Mucosa of descending colon (tissue), 3 donors: Measurements from ENCODE around the gene ATP5F1D. TPM values are rescaled to one million over a fixed set of nuclear protein-coding genes. Genes with fewer than 3 reads are reported as not detected.

Source experiments
- ATAC-seq: fragments of 200-7000 bp; cut with Tn5 transposase; one replicate; pipeline ENCODE4 v1.9.1; 2020; ENCODE audit warnings: mild to moderate bottlenecking, moderate library complexity
- DNase-seq, 3 donors: peaks; one replicate each; pipeline ENCODE4 v3.0.0-alpha.2; 2020
- H3K36me3 ChIP-seq: fragments of 200-600 bp; one replicate; pipeline ENCODE4 v1.8.0; 2021; ENCODE audit warnings: low read depth, mild to moderate bottlenecking
- H3K4me1 ChIP-seq: fragments of 200-600 bp; one replicate; pipeline ENCODE4 v1.8.0; 2021; ENCODE audit warnings: low read depth, mild to moderate bottlenecking
- H3K4me3 ChIP-seq: fragments of 200-600 bp; one replicate; pipeline ENCODE4 v1.8.0; 2021; ENCODE audit warnings: mild to moderate bottlenecking
- H3K9me3 ChIP-seq: fragments of 200-600 bp; one replicate; pipeline ENCODE4 v1.8.0; 2021; ENCODE audit warnings: mild to moderate bottlenecking
- intact Hi-C, 2 donors: fragments of 100-400 bp; cut with DNase I in 1 of 2; cut with micrococcal nuclease in 1 of 2; formaldehyde crosslinking; loops; one replicate each; pipeline versions ENCODE4 v1.11.0 to v1.11.1; 2022; cut with DNase I, micrococcal nuclease
- total RNA-seq, 3 donors: library from RNA; stranded (reverse); fragmentation: NEBNext Ultra II Directional in 2 of 3; extraction: Animal tissue kit (Norgen Biotek cat#: 25700) in 2 of 3; gene quantifications; one replicate each; pipeline versions ENCODE4 v1.2.1 to v1.2.4, GENCODE V29; 2021 to 2023
- TF ChIP-seq, protein P1 (sequence below): fragments of 200-600 bp; IDR thresholded peaks from one replicate; pipeline ENCODE4 v1.8.0; 2022; ENCODE audit warnings: antibody characterized with exemption, mild to moderate bottlenecking
- donor health status: DM: no; HTN: no; CAD: no; lungs with moderate emphysema.
- donor health status: DM: no; HTN: no; CAD: no.
- donor health status: DM: no; HTN: yes; CAD: no.

Gene ATP5F1D
- total RNA-seq, 3 donors from 2014 or later: 302 to 391 (median 378) TPM

DNA sequence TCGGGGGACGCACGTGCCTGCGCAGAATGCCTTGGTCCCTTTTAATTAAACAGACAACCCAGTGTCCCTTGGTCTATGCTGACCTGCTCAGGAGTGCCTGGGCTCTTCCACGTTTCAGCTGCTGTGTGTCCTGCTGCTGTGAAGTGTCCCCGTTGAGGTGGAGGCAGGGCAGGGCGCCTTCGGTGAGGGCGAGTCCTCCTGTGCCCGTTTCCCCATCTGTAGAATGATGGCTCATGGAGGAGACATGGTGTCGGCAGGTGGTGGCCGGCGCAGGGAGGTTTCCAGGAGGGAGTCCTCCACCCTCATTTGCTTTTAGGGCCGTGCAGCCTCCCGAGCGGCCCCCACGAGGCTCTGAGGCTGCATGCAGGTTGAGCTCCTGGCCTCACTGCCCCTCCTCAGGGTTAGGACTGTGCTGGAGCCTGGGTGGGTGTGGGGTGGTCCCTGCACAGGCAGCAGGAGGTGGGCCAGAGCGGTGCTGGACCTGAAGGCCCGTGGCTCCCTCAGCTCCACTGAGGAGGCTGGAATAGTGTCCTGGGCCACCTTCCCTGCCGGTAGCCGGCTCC is 27.2 kb upstream of the ATP5F1D start:
- H3K9me3 ChIP-seq: no peaks in the 10 kb centered on the region
- peaks cover 49% of the 10 kb centered on the region for H3K4me1 ChIP-seq
- H3K36me3 ChIP-seq: no peaks in the 10 kb centered on the region
- TF ChIP-seq, protein P1, sequence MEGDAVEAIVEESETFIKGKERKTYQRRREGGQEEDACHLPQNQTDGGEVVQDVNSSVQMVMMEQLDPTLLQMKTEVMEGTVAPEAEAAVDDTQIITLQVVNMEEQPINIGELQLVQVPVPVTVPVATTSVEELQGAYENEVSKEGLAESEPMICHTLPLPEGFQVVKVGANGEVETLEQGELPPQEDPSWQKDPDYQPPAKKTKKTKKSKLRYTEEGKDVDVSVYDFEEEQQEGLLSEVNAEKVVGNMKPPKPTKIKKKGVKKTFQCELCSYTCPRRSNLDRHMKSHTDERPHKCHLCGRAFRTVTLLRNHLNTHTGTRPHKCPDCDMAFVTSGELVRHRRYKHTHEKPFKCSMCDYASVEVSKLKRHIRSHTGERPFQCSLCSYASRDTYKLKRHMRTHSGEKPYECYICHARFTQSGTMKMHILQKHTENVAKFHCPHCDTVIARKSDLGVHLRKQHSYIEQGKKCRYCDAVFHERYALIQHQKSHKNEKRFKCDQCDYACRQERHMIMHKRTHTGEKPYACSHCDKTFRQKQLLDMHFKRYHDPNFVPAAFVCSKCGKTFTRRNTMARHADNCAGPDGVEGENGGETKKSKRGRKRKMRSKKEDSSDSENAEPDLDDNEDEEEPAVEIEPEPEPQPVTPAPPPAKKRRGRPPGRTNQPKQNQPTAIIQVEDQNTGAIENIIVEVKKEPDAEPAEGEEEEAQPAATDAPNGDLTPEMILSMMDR: no peak
- DNase-seq (no peak), ATAC-seq (no peak)
- H3K4me3 ChIP-seq: no peak overlapping the region
- intact Hi-C loops: no loop called here

DNA sequence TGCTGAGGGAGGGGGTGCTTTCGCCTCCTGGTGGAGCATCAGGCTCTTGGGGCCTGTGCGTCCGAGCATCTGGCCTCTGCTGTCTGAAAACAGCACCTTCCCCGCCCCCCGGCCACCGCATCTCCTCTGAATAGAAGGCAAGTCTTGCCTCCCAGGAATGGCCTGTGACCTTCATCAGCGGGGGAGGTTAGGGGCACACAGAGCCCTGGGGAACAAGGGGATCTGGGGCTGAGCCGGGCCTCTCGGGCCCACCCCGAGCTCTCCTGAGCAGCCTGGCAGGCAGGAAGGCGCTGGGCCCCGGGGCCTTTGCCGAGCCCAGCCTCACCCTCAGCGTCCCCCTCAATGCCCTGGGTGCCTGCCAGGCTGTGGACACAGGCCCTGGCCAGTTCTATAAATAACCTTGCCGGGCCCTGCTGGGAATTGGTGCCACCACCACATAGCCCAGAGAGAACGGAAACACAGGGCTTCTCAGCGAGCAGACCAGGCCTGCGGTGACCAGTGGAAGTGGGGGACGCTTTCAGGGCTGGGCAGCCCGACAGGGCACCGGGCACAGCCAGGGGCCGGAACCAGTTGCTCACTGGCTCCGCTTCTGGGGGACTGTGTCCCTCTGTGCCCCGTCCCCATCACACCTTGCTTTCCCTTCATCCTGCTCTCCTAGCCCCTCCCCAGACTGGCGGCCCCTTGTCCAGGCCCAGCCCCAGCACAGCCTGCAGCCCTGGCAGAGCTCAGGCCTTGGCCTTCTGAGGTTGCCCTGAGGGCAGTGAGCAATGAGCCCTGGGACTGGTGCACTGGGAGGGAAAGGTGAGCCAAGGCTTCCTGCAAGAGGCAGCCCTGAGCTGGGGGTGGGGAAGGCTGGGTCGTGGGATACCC is 26.5 kb upstream of the ATP5F1D start:
- H3K4me3 ChIP-seq: no peak overlapping the region
- ATAC-seq (no peak), DNase-seq (no peak)
- no peaks in the 10 kb centered on the region for H3K36me3 ChIP-seq
- no peaks in the 10 kb centered on the region for H3K9me3 ChIP-seq
- intact Hi-C loops: no loop called here
- TF ChIP-seq, protein P1: no peak
- H3K4me1 ChIP-seq: peaks cover 43% of the 10 kb centered on the region

- no peak for ATAC-seq
- peaks cover 26% of the 10 kb centered on the region for H3K4me1 ChIP-seq
- intact Hi-C loops: no loop called here
Observed at GRCh38 chr19:1216756-1217155, 24.8 kb upstream of the ATP5F1D start.

DNA sequence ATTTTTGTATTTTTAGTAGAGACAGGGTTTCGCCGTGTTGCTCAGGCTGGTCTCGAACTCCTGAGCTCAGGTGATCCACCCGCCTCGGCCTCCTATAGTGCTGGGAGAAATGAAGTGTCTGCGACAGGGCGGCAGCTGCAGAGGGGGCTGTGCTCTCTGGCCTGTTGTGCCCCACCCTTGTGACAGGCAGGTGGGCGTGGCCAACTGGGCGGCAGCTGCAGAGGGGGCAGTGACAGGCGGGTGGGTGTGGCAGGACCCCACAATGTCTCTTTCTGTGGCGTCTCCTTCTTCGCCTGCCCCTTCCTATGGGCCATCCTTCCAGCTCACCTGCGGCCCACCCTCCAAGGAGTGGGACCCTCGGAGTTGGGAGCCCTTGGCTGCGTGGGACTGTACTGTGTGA is 24.2 kb upstream of the ATP5F1D start:
- intact Hi-C loops: no loop called here
- ATAC-seq: no peak
- H3K4me1 ChIP-seq: peaks cover 26% of the 10 kb centered on the region
- no peak overlapping the region for H3K4me3 ChIP-seq
- TF ChIP-seq, protein P1: no peak
- H3K36me3 ChIP-seq: no peaks in the 10 kb centered on the region
- no peaks in the 10 kb centered on the region for H3K9me3 ChIP-seq
- no peak for DNase-seq

More at GRCh38 chr19:1216756-1217155, 24.8 kb upstream of the ATP5F1D start:
- H3K36me3 ChIP-seq: no peaks in the 10 kb centered on the region
- no peaks in the 10 kb centered on the region for H3K9me3 ChIP-seq
- TF ChIP-seq, protein P1: no peak
- DNase-seq: no peak
- H3K4me3 ChIP-seq: no peak overlapping the region

GRCh38 chr19:1218751-1219567 is 22.6 kb upstream of the ATP5F1D start:
- intact Hi-C loops: no loop called here
- Histone ChIP-seq H3K4me1 (peaks cover 16% of the 10 kb centered on the region), H3K9me3 (no peaks in the 10 kb centered on the region), H3K36me3 (no peaks in the 10 kb centered on the region), H3K4me3 (no peak overlapping the region)
- TF ChIP-seq, protein P1: no peak
- ATAC-seq (no peak), DNase-seq (no peak)
